Left hindlimb (tissue), 1 donor: ENCODE data around the gene AGAP1.
"Not testable (repeated sequence)": the region's sequence is repeated elsewhere in the genome, so short reads cannot be mapped to it uniquely, and the experiment has no call there.

ENCODE experiments used
- DNase-seq: peaks from one replicate; pipeline ENCODE4 v3.0.0-alpha.2; 2018

The AGAP1 gene

GRCh38 chr2:235594964-235595363 lies 101.1 kb downstream of the AGAP1 start:
- no peak for DNase-seq

GRCh38 chr2:235595422-235596010 lies 101.7 kb downstream of the AGAP1 start:
- DNase-seq, result peak; percentile 76

- no peak for DNase-seq
Measured at GRCh38 chr2:235596272-235596671, 102.4 kb downstream of the AGAP1 start.

GRCh38 chr2:235597081-235597615 lies 103.3 kb downstream of the AGAP1 start:
- DNase-seq, result no peak

GRCh38 chr2:235598026-235598425 lies 104.2 kb downstream of the AGAP1 start:
- DNase-seq, result no peak

- DNase-seq, result no peak
Measured at GRCh38 chr2:235598532-235599531, 105.0 kb downstream of the AGAP1 start.

- DNase-seq, result no peak
Measured at GRCh38 chr2:235599596-235600338, 105.9 kb downstream of the AGAP1 start.

GRCh38 chr2:235600406-235600805 lies 106.6 kb downstream of the AGAP1 start:
- DNase-seq, result no peak

- no peak for DNase-seq
Measured at GRCh38 chr2:235600926-235601325, 107.1 kb downstream of the AGAP1 start.

GRCh38 chr2:235601960-235602704 lies 108.3 kb downstream of the AGAP1 start:
- no peak for DNase-seq

GRCh38 chr2:235602971-235603370 lies 109.1 kb downstream of the AGAP1 start:
- DNase-seq, result not testable (repeated sequence)

GRCh38 chr2:235603659-235604058 lies 109.8 kb downstream of the AGAP1 start:
- no peak for DNase-seq

- peak; percentile 90 for DNase-seq
Measured at GRCh38 chr2:235605312-235606003, 111.6 kb downstream of the AGAP1 start.

- no peak for DNase-seq
Measured at GRCh38 chr2:235606004-235606715, 112.3 kb downstream of the AGAP1 start.

- no peak for DNase-seq
Measured at GRCh38 chr2:235607546-235608199, 113.8 kb downstream of the AGAP1 start.

- DNase-seq, result peak; percentile 78
Measured at GRCh38 chr2:235608200-235608887, 114.5 kb downstream of the AGAP1 start.

GRCh38 chr2:235609321-235609720 lies 115.5 kb downstream of the AGAP1 start:
- DNase-seq, result no peak

- DNase-seq, result no peak
Measured at GRCh38 chr2:235609746-235610145, 115.9 kb downstream of the AGAP1 start.

- no peak for DNase-seq
Measured at GRCh38 chr2:235610696-235611257, 116.9 kb downstream of the AGAP1 start.
